ENCODE data around the gene PLA2G2E.
"Not testable (repeated sequence)": the region's sequence is repeated elsewhere in the genome, so short reads cannot be mapped to it uniquely, and the experiment has no call there.

PLA2G2E gene

DNA sequence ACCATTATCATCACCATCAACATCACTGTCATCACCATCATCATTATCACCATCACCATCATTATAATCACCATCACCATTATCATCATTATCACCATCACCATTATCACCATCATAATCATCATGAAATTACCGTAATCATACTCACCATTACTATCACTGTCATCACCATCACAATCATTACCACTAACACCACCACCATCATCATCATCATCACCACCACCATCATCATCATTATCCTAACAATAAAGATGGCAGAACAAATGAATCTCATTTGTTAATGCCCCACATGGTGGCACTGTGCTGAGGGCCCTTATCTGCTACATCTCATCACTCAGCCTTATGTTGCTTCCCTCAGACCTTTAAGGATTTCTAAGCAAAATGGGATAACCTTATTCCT is 9.4 kb upstream of the PLA2G2E start:
- DNase-seq (ENCODE audit: low read depth), result no peak

DNA sequence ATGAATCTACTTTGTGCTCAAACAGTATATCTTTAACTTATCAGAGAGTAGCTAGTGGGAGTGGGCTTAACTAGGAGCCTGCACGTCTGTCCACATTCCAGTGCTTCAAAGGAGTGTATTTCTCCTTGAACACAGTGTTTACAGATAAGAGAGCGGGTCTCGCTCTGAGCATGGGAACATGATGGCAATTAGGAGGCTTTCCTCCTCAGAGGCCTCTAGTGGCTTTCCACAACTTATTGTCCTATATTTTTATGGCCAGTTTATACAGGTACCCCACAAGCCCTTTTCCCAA is 3.7 kb upstream of the PLA2G2E start:
- DNase-seq (ENCODE audit: low read depth), result not testable (repeated sequence)

DNA sequence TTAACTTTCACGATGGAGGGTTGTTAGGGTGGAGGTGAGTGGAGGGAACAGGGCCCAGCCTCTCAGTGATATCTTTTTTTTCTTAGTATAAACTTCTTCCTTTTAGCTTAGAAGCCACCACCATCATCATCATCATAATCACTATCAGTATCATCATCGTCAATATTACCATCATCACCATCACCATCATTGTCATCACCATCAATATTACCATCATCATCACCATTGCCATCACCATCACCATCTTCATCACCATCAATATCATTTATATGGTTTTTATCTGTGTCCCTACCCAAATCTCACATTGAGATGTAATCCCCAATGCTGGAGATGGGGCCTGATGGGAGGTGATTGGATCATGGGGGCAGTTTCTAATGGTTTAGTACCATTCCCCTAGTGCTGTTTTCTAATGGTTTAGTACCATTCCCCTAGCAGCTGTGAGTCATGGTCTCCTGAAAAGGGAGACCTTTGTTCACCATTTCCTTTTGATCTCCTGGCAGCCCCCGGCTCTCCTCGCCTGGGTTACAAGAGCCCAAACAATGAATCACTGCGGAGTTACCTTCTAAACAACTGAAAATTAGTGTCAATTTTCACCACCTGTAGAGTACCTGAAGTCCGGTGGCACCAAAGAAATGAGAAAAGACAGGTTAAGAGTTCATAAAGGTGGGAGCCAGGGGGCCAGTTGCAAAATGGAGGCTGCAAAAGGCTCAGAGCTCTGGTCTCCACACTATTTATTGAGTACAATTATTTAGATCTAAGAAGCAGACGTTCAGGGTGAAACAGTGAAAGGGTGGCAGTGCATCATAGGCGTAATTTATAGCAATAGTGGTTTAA is 3.1 kb upstream of the PLA2G2E start:
- no peak for DNase-seq (ENCODE audit: low read depth)

- no peak for DNase-seq (ENCODE audit: low read depth)
Observed at GRCh38 chr1:19925342-19926070, 2.1 kb upstream of the PLA2G2E start.

DNA sequence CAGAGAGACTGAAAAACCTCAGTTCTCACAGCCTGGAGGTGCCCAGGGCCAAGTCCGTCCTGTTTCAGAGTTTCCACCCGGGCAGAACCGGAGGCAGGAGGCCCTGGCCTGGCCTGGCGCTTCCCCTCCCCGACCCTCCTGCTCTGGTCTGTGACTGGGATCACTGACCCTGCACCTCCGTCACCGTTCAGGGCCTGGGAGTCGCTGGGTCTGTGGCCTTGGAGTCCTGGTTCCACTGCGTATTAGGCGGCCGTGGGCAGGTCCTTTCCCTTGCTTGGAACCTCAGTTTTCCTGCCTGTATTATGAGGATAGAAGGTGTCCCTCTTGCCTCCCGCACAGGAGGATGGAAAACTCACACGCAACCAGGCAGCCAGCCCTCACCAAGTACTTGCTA is 533 bp upstream of the PLA2G2E start:
- no peak for DNase-seq (ENCODE audit: low read depth)

- DNase-seq (ENCODE audit: low read depth), result no peak
Observed at GRCh38 chr1:19922015-19922688, 1.3 kb downstream of the PLA2G2E start.

- no peak for DNase-seq (ENCODE audit: low read depth)
Observed at GRCh38 chr1:19921310-19921709, 2.1 kb downstream of the PLA2G2E start.

GRCh38 chr1:19920132-19920710 is 3.2 kb downstream of the PLA2G2E start:
- no peak for DNase-seq (ENCODE audit: low read depth)

GRCh38 chr1:19918057-19918456 is 5.4 kb downstream of the PLA2G2E start:
- DNase-seq (ENCODE audit: low read depth), result peak; percentile 68

DNA sequence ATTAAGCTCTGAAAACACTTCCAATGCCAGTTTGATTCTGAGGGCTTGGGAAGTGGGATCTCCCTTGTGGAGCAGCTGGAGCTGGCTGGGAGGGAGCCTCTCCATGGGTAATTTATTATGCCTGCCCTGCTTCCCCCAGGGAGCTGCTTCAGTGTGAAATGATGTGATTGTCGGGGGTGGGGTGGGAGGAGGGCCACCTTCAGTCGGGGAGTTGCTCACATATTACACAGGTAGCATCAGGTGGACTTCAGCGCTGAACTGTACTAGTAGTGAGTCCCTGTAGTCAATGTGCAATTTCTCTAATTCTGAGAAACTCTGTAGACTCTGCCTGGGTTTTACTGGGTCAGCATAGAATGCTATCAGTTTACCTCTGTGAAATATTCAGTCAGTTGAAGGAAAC is 12.8 kb downstream of the PLA2G2E start:
- no peak for DNase-seq (ENCODE audit: low read depth)

- DNase-seq (ENCODE audit: low read depth), result no peak
Observed at GRCh38 chr1:19909971-19910370, 13.4 kb downstream of the PLA2G2E start.

DNA sequence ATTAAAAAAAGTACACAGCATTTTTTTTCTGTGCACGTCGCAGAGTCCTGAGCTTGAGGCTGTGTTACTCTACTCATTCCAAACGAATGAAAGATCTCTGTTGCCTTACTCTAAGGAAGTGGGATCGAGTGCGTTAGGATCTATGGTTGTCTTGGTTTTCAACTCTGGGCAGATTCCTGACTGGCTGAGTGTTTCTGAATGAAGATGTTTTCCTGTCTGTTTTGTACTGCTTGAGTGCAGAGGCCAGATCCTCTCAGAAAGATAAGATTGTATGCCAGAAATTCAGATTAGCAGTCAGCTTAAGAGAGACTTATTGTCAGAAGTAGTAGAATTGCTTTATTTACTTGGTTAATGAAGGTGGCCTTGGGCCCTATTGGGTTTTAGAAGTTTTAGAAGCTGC is 14.0 kb downstream of the PLA2G2E start:
- DNase-seq (ENCODE audit: low read depth), result no peak

GRCh38 chr1:19907456-19907855 is 16.0 kb downstream of the PLA2G2E start:
- no peak for DNase-seq (ENCODE audit: low read depth)

GRCh38 chr1:19903621-19904020 is 19.8 kb downstream of the PLA2G2E start:
- DNase-seq (ENCODE audit: low read depth), result no peak

DNA sequence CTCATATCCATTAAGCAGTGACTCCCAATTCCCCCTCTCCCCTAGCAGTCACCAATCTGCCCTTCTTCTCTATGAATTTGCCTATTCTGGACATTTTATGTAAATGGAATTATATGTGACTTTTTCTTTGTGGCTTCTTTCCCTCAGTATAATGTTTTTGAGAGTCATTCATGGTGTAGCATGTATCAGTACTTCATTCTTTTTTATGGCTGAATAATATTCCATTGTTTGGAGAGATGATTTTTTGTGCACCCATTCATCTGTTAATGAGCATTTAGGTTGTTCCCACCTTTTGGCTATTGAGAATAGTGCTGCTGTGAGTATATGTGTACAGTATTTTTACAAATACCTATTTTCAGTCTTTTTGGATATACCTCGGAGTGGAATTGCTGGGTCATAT is 21.8 kb downstream of the PLA2G2E start:
- DNase-seq (ENCODE audit: low read depth), result no peak

GRCh38 chr1:19894218-19894617 is 29.2 kb downstream of the PLA2G2E start:
- no peak for DNase-seq (ENCODE audit: low read depth)

DNA sequence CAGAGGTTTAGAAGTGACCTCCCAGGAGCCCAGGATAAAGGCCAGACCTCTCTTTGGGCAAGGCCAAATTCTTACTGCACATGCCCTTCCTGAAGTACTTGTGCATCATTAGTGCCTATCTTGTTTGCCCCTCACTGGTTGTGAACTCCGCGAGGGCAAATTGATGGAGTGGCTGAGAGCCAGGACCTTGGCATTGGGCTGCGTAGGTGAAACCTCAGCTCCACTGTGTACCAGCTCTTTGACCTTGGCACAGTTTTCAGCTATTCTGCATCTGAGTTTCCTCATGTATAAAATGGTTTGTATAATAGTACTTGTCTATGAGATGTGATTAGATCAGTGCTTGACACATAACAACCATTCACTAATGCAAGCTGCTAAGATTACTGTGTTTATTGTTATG is 29.7 kb downstream of the PLA2G2E start:
- no peak for DNase-seq (ENCODE audit: low read depth)

DNA sequence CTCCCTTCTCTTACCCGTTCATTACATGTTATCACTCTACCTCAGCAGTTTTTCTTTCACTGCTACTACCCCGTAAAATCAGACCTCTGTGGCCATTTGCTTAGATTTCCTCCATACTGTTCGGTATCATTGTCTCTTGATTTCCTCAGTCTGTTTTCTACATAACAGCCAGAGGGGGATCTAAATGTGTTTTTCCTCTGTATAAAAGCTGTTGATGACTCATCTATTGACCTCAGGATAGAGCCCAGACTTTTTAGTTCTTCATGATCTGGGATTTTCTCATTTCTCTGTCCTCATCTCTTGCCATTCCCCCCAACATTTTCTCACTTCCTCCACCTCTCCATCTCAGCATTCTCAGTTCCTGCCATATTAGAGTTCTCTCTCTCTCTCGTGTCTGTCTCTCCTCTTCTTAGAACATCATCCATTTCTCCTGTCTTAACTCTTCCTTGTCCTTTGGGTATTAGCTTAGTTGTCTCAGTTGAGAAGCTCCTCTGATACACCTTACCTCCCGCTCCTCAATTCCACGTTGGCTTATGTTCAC is 30.7 kb downstream of the PLA2G2E start:
- DNase-seq (ENCODE audit: low read depth), result no peak

DNA sequence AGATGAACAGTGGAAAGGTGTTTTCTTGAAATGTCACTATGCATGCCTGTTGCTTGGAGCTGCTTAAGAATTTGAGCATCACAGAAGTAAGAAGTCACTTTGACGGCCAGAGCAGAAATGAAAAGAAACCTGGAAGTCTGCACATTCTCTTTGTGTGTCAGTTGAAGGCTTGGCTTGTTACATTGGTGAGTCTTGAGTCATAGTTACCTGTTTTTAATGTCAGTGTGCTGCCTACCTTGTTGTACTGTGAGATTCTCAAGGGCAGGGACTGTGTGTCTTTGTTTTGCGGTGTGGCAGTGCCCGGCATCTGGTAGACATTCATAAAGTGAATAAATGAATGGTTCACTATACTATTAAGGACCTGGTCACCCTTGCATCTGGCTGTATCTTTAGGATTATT is 31.3 kb downstream of the PLA2G2E start:
- no peak for DNase-seq (ENCODE audit: low read depth)

DNA sequence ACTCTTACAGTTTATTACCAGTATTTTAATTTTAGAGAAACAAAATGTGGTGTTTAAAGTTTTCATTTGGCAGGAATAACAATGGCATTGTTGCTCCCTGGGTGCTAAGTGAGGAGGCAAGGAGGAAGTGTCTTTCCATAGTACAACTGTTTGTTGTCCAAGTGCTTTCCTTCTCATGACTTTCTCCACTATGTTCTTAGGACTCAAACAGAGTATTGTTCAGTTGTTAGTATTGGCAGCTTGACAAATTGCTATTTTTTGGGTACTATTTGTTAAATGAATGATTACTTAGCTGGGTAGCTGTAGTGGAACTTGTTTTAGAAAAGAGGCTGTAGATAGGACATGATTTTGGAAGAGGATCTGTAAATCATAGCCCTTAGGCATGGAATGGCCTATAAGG is 33.8 kb downstream of the PLA2G2E start:
- DNase-seq (ENCODE audit: low read depth), result no peak

DNA sequence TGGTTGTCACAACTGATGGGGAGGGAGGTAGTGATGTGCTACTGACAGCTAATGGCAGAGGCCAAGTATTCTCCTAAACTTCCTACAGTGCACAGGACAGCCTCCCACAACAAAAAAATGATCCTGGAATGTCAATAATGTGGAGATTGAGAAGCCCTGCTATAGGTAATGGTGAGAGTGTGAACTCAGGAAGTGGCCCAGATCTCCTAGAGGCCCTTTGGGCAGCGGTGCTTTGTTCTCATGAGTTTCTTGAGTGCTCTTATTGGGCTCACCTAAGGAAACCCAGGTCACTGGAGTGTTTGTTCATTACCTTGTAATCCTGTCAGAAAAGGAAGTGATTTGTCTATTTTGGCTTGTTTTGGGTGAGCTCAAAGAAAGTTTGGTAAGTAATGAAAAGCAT is 35.3 kb downstream of the PLA2G2E start:
- no peak for DNase-seq (ENCODE audit: low read depth)

GRCh38 chr1:19885821-19886220 is 37.6 kb downstream of the PLA2G2E start:
- DNase-seq (ENCODE audit: low read depth), result no peak

- no peak for DNase-seq (ENCODE audit: low read depth)
Observed at GRCh38 chr1:19884312-19884711, 39.1 kb downstream of the PLA2G2E start.
